Epithelial cell of esophagus (primary cell): Measurements from ENCODE around the gene SH3GL2.
A peak's percentile ranks its signal among the peaks of the same experiment; 100 is the strongest.

Experiments used
- DNase-seq: peaks from one replicate; pipeline ENCODE4 v3.0.0; 2010; ENCODE audit warnings: low read depth
- H3K4me3 ChIP-seq: 2 replicates; pipeline ENCODE4 v1.5.1; 2011; ENCODE audit warnings: mild to moderate bottlenecking, low read length, control low read depth
- CTCF ChIP-seq: IDR thresholded peaks from 2 replicates; pipeline ENCODE4 v1.5.1; 2011; ENCODE audit warnings: low read depth, mild to moderate bottlenecking, low read length, control low read depth, inconsistent platforms; ENCODE audit not compliant: insufficient read depth; ENCODE audit errors: missing control alignments

SH3GL2 gene

GRCh38 chr9:17604556-17604955, 25.7 kb downstream of the SH3GL2 start:
- TF ChIP-seq CTCF = no peak
- no peak overlapping the region for H3K4me3 ChIP-seq
- no peak for DNase-seq

GRCh38 chr9:17609312-17610005, 30.6 kb downstream of the SH3GL2 start:
- DNase-seq = no peak
- no peak for TF ChIP-seq CTCF
- no peak overlapping the region for H3K4me3 ChIP-seq

- TF ChIP-seq CTCF = no peak
- no peak for DNase-seq
- no peak overlapping the region for H3K4me3 ChIP-seq
Measured at GRCh38 chr9:17611342-17611741, 32.5 kb downstream of the SH3GL2 start.

GRCh38 chr9:17611917-17612316, 33.1 kb downstream of the SH3GL2 start:
- no peak overlapping the region for H3K4me3 ChIP-seq
- DNase-seq = peak; percentile 9
- no peak for TF ChIP-seq CTCF

GRCh38 chr9:17613758-17614157, 34.9 kb downstream of the SH3GL2 start:
- peak; percentile 56 for DNase-seq
- H3K4me3 ChIP-seq = no peak overlapping the region
- TF ChIP-seq CTCF = no peak

- no peak for TF ChIP-seq CTCF
- H3K4me3 ChIP-seq = no peak overlapping the region
- DNase-seq = no peak
Measured at GRCh38 chr9:17614250-17614649, 35.4 kb downstream of the SH3GL2 start.

GRCh38 chr9:17614903-17615302, 36.0 kb downstream of the SH3GL2 start:
- no peak overlapping the region for H3K4me3 ChIP-seq
- TF ChIP-seq CTCF = no peak
- DNase-seq = peak; percentile 54
